Activated CD4-positive, alpha-beta T cell treated with anti-CD3 and anti-CD28 coated beads, Interleukin-2, amount 50 U/mL, for 48 hours (primary cell): ENCODE data around the gene C3orf20.
"Not testable (repeated sequence)": the region's sequence is repeated elsewhere in the genome, so short reads cannot be mapped to it uniquely, and the experiment has no call there.

Experiments used
- DNase-seq, 2 experiments: peaks; one replicate each; pipeline ENCODE4 v3.0.0-alpha.2; 2020

The C3orf20 gene

DNA sequence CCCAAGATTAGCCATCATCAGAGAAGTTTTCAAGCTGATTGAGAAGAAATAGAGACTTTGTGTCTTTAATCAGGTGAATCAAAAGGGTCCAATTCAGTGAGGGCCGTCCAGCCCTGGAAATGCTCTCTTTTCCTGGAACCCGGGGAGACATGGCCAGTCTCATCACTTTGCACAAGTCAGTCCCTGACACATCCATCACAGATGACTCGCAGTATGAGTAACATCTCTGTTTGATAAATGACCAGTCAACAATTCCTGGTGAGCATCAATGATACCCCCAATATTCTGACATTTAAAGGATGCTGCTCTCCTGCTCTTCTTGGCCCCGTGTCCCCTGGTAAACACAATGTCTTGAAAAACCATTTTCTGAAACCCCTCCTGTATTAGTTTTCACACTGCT, 26.7 kb downstream of the C3orf20 start:
- DNase-seq: no peak

DNA sequence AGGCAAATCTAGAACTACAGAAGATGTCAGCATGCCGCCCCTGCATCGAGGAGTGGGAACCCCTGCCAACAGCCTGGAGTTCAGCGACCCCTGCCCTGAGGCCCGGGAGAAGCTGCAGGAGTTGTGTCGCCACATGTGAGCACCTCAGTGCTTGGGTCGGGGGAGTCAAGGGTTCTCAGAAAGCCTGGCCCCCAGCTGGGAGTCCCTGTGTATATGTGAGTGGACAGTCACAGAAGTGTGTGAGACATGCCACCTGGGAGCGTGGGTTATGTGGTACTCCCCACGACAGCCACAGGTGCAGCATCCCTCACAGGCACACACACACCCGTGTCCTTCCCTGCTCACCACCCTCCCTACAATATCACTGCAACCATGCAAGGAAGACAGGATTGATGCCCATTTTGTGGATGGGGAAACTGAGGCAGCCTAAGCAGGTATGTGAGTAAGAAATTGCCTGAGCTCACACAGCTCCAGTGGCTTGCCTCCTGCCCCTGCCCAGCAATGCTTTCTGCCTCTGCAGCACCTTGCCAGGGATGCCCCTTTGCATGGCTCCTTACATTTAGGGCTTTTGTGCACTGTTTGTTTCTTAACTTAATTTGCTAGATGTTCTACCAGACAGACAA, 28.3 kb downstream of the C3orf20 start:
- no peak for DNase-seq

DNA sequence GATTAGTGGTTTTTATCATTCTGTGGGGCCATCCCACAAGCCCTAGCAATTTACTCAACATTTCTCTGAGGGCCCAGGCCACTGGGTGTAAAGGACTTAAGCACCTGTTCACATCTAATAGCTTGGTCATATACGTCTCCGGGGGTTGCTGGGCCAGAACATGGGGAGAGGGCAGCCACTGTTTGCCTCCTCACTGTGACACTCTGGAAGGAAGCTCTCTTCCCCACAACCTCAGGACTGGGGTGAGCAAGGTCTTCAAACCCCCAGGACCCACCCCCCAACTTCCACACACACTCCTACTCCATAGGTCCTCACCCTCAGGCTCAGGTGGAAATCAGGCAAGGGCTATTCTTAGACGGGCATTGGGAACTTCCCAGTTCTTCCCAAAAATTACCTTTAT, 28.9 kb downstream of the C3orf20 start:
- DNase-seq: no peak

DNA sequence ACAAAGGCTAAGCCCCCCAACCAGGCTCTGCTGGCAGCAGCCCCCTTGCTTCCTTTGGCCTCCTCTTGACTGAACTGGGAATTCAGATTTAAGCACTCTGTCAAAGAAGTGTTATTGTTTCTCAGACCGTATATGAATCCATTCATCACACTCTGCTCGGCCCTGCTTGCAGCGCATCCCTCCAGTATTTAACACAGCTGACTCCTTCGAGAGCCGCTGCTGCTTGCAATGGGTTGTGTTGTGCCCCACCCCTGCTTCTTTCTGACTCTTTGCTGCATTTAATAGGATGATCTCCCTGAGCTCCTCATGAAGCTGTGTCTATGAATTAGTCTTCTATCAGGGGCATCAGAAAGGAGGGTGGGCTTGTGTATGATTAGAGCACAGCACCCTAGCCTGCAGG, 31.2 kb downstream of the C3orf20 start:
- DNase-seq: no peak

- no peak for DNase-seq
Observed at GRCh38 chr3:14716591-14716990, 41.6 kb downstream of the C3orf20 start.

DNA sequence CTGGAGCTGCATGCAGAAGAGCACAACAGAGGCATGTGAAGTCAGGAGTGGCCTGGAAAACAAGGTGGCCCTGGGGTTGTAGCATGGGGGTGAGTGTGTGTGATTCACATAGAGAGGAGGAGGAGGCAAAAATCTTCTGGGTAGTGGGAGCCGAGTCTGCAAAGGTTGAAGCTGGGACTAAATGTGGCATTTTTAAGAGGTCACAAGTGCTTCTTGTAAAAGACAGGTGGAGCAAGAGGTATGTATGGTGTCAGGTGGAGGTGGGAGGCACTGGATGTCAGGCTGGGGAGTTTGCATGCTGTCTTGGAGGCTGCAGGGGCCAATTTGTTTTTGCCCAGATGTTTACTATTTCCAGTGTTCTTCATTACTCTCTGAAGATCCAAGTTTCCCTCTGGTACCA, 42.4 kb downstream of the C3orf20 start:
- no peak for DNase-seq

DNA sequence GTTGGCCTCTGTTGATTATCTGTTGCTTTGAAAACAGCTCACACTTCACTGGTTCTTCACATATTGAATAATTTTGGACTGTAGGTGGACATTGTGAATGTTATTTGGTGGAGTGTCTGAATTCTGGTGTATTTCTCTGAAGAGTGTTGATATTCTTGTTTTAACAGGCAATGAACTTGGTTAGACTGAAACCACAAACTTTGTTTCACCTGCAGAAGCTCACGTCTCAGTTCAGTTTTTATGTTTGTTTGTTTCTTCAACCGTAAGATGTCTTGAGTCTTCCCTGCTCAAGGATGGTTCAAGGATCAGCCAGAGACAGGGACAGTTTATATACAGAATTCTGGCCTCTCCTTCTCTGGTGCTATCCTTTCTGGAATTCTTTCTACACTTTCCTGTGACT, 43.6 kb downstream of the C3orf20 start:
- no peak for DNase-seq

GRCh38 chr3:14719006-14719405, 44.1 kb downstream of the C3orf20 start:
- DNase-seq: no peak

- DNase-seq: no peak
Observed at GRCh38 chr3:14721126-14721864, 46.4 kb downstream of the C3orf20 start.

DNA sequence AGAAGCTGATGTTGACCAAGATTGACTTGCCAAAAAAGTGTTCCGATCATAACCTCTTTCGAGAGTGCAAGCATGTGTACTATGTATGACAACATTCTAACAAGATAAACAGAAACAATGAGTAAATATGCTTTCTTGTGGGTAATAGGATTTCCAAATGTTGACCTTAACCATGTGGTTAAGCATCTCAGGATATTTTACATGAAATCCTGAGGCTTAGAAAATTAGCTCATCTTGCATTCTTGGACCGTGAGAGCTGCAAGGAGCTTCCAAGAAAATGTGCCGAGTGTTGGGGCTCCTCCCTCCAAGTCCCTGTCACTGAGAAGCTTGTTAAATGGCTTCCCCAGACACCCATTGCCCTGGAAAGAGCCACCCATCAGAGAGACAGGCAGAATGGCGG, 50.1 kb downstream of the C3orf20 start:
- no peak for DNase-seq

DNA sequence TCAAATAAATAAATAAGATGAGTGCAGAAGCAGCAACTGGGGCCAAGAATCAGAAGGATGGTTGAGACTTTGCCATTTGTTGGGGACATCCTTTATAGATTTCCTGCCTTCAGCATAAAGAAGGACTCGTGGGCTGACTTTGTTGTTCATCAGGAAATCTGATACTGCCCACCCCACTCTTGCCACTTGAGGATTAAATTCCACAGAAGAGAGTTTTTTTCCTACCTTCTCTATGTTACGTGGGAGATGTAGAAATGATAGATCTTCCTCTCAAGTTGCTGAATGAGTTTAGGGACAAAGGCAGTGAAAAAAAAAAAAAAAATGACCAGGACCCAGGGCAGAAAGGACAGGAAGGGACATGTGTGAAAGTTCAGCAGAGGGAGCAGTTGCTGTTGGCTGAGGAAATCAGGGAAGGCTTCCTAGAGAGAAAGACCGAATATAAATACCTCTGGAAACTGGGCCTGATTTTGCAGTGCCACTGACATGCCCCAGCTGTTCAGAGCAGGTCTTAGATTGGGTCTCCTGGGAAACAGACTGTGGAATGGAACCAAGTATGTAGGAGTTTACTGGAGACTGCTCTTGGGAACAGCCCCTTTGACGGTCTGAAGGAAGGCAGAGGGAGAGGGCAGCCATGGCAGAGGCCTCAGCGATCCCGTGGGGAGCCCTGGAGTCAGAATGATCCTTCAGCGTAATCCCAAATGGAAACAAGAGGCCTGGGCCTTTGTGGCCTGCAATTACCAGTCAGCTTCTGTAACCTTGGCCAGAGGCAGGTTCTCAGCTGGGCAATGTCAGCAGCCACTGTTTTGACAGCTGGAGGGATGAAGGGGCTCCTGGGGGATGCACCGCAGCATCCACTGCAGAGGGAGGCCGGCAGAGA, 50.9 kb downstream of the C3orf20 start:
- no peak for DNase-seq

DNA sequence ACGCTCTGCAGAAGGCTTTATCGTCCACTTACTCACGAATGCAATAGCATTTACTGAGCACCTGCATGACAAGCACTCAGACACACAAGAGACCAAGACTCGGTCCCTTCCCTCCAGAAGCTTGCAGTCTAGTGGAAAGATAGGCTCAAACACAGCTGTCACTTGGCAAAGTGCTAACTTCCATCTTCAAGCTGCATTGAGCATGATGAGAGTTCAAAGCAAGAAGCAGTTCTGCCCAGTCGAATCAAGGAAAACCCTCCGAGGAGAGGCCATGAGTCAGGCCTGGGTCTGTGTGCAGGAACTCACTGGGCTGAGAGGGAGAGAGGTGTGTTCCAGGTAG, 51.5 kb downstream of the C3orf20 start:
- no peak for DNase-seq

DNA sequence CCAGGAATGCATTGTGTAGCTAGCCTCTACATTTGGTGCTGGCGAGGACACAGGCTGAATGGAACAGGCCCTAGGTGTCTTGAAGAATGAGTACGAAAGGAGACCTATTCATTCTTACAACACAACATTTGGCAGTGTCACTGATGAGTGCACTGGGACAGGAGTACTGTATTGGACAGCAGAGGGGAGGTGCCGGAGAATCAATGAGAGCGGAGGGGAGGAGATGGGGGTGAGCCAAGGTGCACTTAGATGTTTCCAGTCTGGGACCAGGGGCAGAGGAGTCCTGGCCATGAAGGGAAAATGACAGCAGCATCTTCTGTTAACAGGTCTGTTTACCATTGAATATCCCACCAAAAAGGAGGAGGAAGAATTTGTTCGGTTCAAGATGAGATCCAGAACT, 53.2 kb downstream of the C3orf20 start:
- no peak for DNase-seq

GRCh38 chr3:14730703-14731382, 55.9 kb downstream of the C3orf20 start:
- DNase-seq: no peak

- no peak for DNase-seq
Observed at GRCh38 chr3:14740983-14741382, 66.0 kb downstream of the C3orf20 start.

- no peak for DNase-seq
Observed at GRCh38 chr3:14741510-14741909, 66.6 kb downstream of the C3orf20 start.

DNA sequence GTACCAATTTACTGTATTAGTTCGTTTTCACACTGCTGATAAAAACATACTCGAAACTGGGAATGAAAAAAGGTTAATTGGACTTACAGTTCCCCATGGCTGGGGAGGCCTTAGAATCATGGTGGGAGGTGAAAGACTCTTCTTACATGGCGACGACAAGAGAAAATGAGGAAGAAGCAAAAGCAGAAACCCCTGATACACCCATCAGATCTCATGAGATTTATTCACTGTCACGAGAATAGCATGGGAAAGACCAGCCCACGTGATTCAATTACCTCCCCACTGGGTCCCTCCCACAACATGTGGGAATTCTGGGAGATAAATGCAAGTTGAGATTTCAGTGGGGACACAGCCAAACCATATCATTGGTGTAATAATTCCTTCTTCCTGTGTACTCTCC, 69.6 kb downstream of the C3orf20 start:
- no peak for DNase-seq

DNA sequence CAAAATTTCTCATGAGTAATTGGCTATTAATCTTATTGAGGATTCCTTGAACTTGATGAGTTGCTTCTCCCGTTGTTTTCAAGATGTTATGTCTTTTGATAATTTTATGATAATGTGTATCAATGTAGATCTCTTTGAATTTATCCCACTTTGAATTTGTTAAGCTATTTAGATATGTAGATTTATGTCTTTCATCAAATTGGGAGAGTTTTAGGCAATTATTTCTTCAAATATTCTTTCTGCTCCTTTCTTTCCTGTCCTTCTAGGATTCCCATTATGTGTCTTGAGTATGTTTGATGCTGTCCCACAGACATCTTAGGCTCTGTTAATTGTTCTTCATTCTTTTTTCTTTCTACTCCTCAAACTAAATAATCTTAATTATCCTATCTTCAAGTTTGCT, 75.7 kb downstream of the C3orf20 start:
- no peak for DNase-seq

GRCh38 chr3:14752979-14753378, 78.0 kb downstream of the C3orf20 start:
- not testable (repeated sequence) for DNase-seq

DNA sequence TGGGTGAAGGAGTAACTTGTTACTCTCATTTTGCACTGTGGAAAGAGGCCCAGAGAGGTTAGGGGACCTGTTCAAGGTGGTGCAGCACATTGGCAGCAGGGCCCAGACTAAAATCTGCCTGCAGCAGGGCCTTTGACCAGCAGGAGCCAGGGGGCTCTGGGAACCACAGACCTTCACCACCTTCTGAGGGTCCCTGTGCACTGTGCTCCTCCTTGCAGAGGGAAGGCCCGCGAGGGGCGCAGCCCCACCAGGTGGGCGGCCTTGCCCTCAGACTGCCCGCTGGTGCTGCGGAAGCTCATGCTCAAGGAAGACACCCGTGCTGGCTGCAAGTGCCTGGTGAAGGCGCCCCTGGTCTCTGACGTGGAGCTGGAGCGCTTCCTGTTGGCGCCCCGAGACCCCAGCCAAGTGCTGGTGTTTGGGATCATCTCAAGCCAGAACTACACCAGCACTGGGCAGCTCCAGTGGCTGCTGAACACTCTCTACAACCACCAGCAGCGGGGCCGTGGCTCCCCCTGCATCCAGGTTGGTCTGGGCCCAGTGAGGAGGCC, 82.3 kb downstream of the C3orf20 start:
- DNase-seq: no peak

- DNase-seq: no peak
Observed at GRCh38 chr3:14758297-14758696, 83.4 kb downstream of the C3orf20 start.

DNA sequence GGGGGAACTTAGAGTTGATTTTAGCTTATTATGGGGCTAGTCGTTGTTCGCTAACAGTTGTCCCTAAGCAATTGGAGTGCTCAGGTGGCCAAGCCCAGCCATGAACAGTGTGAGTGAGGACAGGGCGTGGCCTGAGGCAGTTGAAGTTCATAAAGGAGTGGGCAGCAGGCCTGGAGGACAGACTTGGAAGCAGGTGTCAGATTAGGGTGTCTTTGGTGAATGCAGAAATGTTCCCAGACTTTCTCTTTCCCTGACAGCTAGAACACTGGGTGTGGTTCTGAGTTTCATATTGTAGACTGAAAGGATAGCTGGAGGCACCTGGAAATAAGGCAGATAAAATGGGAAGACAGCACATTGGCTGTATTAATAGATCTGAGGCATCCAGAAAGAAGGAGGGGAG, 84.0 kb downstream of the C3orf20 start:
- no peak for DNase-seq

DNA sequence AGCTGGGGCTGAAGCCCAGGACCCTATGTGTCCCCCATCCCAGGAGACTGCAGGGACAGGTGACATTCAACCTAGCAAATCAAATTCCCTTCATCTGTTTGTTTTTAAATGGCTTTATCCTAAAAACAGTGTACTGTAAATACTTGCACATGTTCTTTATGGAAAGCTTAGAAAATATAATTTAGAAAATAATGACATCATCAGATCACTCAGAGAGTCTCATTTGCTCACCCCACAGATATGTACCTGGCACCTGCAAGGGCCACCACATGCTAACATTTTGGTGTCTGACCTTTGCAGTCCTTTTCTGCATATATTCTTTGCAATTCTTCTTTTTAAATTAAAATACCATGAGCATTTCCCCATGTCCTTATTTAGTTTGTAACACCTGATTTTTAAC, 85.2 kb downstream of the C3orf20 start:
- no peak for DNase-seq
